GM10266 (cell line): Measurements from ENCODE around the gene PTPRD.

Experiments used
- DNase-seq: peaks from one replicate; pipeline ENCODE4 v3.0.0; 2012; ENCODE audit errors: extremely low spot score
- CTCF ChIP-seq: IDR thresholded peaks from 2 replicates; pipeline ENCODE4 v1.5.1; 2012; ENCODE audit warnings: mild to moderate bottlenecking, low read depth; ENCODE audit not compliant: control insufficient read depth, insufficient read depth; ENCODE audit errors: missing control alignments

Gene PTPRD

GRCh38 chr9:8856396-8857067 lies 1756.3 kb downstream of the PTPRD start:
- no peak for DNase-seq
- no peak for TF ChIP-seq CTCF

- no peak for DNase-seq
- no peak for TF ChIP-seq CTCF
These were observed 1757.8 kb downstream of the PTPRD start for GRCh38 chr9:8855046-8855445.

- TF ChIP-seq CTCF: no peak
- DNase-seq: no peak
These were observed 1760.4 kb downstream of the PTPRD start for GRCh38 chr9:8852301-8852864.

- no peak for DNase-seq
- TF ChIP-seq CTCF: no peak
These were observed 1761.9 kb downstream of the PTPRD start for GRCh38 chr9:8850914-8851313.

- no peak for DNase-seq
- TF ChIP-seq CTCF: no peak
These were observed 1767.0 kb downstream of the PTPRD start for GRCh38 chr9:8845808-8846207.

- no peak for DNase-seq
- TF ChIP-seq CTCF: no peak
These were observed 1767.4 kb downstream of the PTPRD start for GRCh38 chr9:8845376-8845775.

- TF ChIP-seq CTCF: no peak
- no peak for DNase-seq
These were observed 1768.3 kb downstream of the PTPRD start for GRCh38 chr9:8844549-8844948.
